SK-N-SH treated with all-trans-retinoic acid at 6 μM for 48 hours (cell line): ENCODE measurements around the gene S100A5.

ENCODE experiments used
- ATAC-seq: fragments of 200-7000 bp; cut with Tn5 transposase; 3 replicates; pipeline ENCODE4 v1.9.1; 2020; ENCODE audit warnings: mild to moderate bottlenecking, moderate library complexity
- ARNTL ChIP-seq: fragments of 450-650 bp; formaldehyde crosslinking; IDR thresholded peaks from 2 replicates; pipeline ENCODE4 v1.5.0; 2020; ENCODE audit warnings: low read depth, mild to moderate bottlenecking, moderate library complexity, borderline replicate concordance
- BACH2 ChIP-seq: fragments of 250-450 bp; sonication (Bioruptor Pico); IDR thresholded peaks from 2 replicates; pipeline ENCODE4 v1.9.0; 2021; ENCODE audit warnings: mild to moderate bottlenecking, borderline replicate concordance
- CSDC2 ChIP-seq: fragments of 250-450 bp; sonication (Bioruptor Pico); IDR thresholded peaks from 2 replicates; pipeline ENCODE4 v1.5.0; 2020; ENCODE audit warnings: mild to moderate bottlenecking, moderate library complexity
- ESRRG ChIP-seq: fragments of 250-450 bp; sonication (Bioruptor Pico); IDR thresholded peaks from 2 replicates; pipeline ENCODE4 v1.6.1; 2021; ENCODE audit warnings: mild to moderate bottlenecking
- GLIS3 ChIP-seq: fragments of 250-450 bp; sonication (Bioruptor Pico); IDR thresholded peaks from 2 replicates; pipeline ENCODE4 v1.5.0; 2020; ENCODE audit warnings: mild to moderate bottlenecking, moderate library complexity
- ISL1 ChIP-seq: fragments of 250-450 bp; sonication (Bioruptor Pico); IDR thresholded peaks from 2 replicates; pipeline ENCODE4 v2.1.2; 2022; ENCODE audit warnings: mild to moderate bottlenecking, moderate library complexity
- OSR1 ChIP-seq: fragments of 250-450 bp; sonication (Bioruptor Pico); IDR thresholded peaks from 2 replicates; pipeline ENCODE4 v1.8.0; 2022; ENCODE audit warnings: moderate library complexity, mild to moderate bottlenecking, inconsistent platforms
- PPARA ChIP-seq: fragments of 250-450 bp; sonication (Bioruptor Pico); IDR thresholded peaks from 2 replicates; pipeline ENCODE4 v1.5.0; 2020; ENCODE audit warnings: mild to moderate bottlenecking, borderline replicate concordance
- RARB ChIP-seq: fragments of 250-450 bp; sonication (Bioruptor Pico); IDR thresholded peaks from 2 replicates; pipeline ENCODE4 v1.8.0; 2021; ENCODE audit warnings: mild to moderate bottlenecking, moderate library complexity
- SNAI2 ChIP-seq: fragments of 250-450 bp; sonication (Bioruptor Pico); IDR thresholded peaks from 2 replicates; pipeline ENCODE4 v1.5.0; 2020; ENCODE audit warnings: mild to moderate bottlenecking, moderate library complexity
- TCF4 ChIP-seq: fragments of 250-450 bp; sonication (Bioruptor Pico); IDR thresholded peaks from 2 replicates; pipeline ENCODE4 v1.8.0; 2021; ENCODE audit warnings: mild to moderate bottlenecking, moderate library complexity, borderline replicate concordance
- TOX ChIP-seq: fragments of 250-450 bp; sonication (Bioruptor Pico); IDR thresholded peaks from 2 replicates; pipeline ENCODE4 v1.8.0; 2021; ENCODE audit warnings: mild to moderate bottlenecking, moderate library complexity, borderline replicate concordance
- TSHZ2 ChIP-seq: fragments of 250-450 bp; sonication (Bioruptor Pico); IDR thresholded peaks from 2 replicates; pipeline ENCODE4 v1.5.0; 2020; ENCODE audit warnings: mild to moderate bottlenecking, moderate library complexity
- ZC3H10 ChIP-seq: fragments of 250-450 bp; sonication (Bioruptor Pico); IDR thresholded peaks from 2 replicates; pipeline ENCODE4 v1.5.1; 2021; ENCODE audit warnings: mild to moderate bottlenecking, moderate library complexity
- ZFP30 ChIP-seq: fragments of 450-650 bp; formaldehyde crosslinking; IDR thresholded peaks from 2 replicates; pipeline ENCODE4 v1.5.0; 2022; ENCODE audit warnings: mild to moderate bottlenecking, moderate library complexity
- ZNF565 ChIP-seq: fragments of 450-650 bp; formaldehyde crosslinking; conservative IDR thresholded peaks from 2 replicates; pipeline ENCODE4 v1.5.0; 2020; ENCODE audit warnings: low read depth, mild to moderate bottlenecking, moderate library complexity
- ZNF70 ChIP-seq: fragments of 450-650 bp; formaldehyde crosslinking; IDR thresholded peaks from 2 replicates; pipeline ENCODE4 v1.5.0; 2020; ENCODE audit warnings: mild to moderate bottlenecking, moderate library complexity
- ZNF8 ChIP-seq: fragments of 450-650 bp; formaldehyde crosslinking; IDR thresholded peaks from 2 replicates; pipeline ENCODE4 v1.5.0; 2020; ENCODE audit warnings: mild to moderate bottlenecking, moderate library complexity
- TF ChIP-seq, protein P1 (sequence below): fragments of 250-450 bp; sonication (Bioruptor Pico); IDR thresholded peaks from 2 replicates; pipeline ENCODE4 v1.8.0; 2021; ENCODE audit warnings: low read depth, mild to moderate bottlenecking, moderate library complexity, borderline replicate concordance
- TF ChIP-seq, protein P2 (sequence below): fragments of 250-450 bp; sonication (Bioruptor Pico); IDR thresholded peaks from 2 replicates; pipeline ENCODE4 v1.5.1; 2021; ENCODE audit warnings: mild to moderate bottlenecking, moderate library complexity
- TF ChIP-seq, protein P3 (sequence below): fragments of 250-450 bp; sonication (Bioruptor Pico); IDR thresholded peaks from 2 replicates; pipeline ENCODE4 v1.5.1; 2020; ENCODE audit warnings: low read depth, mild to moderate bottlenecking, moderate library complexity
- TF ChIP-seq, protein P4 (sequence below): fragments of 250-450 bp; sonication (Bioruptor Pico); IDR thresholded peaks from 2 replicates; pipeline ENCODE4 v1.8.0; 2020; ENCODE audit warnings: mild to moderate bottlenecking, moderate library complexity, borderline replicate concordance

S100A5 gene

DNA sequence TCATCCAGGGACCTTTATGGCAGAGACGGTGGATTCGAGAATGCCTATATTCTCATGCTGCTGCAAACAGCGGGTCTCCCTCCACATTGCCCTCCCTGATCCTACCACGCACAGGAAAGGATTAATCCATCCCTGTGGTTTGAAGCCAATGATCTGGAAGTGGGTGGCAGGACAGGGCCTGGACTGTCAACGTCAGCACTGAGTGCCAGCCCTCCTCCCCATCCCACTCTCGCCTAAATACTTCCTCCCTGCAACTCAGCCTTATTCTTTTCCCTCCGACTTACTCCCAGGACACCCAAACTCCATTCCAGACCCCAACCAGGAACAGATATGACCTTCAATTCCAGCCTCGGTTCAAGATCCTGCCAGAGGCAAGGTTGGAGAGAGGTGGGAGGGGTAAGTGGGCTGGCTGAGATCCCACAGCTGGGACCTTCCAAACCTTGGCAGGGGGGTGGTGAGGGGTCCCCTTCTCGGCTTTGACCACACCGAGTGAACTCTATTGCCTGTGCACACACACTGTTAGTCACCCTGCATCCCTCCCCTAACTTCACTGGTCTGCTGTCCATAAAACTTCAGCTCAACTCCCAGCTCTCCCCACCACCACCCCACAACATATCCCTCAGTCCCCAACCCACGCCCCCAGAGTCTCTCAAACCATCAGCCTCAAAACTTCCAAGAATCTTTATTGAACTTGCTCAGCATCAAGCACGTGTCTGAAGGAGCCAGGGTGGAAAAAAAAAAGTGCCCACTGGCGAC lies 2.4 kb upstream of the S100A5 start (continued):
- TF ChIP-seq, protein P1, sequence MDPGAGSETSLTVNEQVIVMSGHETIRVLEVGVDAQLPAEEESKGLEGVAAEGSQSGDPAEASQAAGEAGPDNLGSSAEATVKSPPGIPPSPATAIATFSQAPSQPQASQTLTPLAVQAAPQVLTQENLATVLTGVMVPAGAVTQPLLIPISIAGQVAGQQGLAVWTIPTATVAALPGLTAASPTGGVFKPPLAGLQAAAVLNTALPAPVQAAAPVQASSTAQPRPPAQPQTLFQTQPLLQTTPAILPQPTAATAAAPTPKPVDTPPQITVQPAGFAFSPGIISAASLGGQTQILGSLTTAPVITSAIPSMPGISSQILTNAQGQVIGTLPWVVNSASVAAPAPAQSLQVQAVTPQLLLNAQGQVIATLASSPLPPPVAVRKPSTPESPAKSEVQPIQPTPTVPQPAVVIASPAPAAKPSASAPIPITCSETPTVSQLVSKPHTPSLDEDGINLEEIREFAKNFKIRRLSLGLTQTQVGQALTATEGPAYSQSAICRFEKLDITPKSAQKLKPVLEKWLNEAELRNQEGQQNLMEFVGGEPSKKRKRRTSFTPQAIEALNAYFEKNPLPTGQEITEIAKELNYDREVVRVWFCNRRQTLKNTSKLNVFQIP (CRISPR knock-in tag): no peak

- no peak for ATAC-seq
- TF ChIP-seq TSHZ2 (CRISPR knock-in tag) (no peak), RARB (CRISPR knock-in tag) (no peak), GLIS3 (CRISPR knock-in tag) (no peak), TOX (no peak), ESRRG (CRISPR knock-in tag) (no peak), CSDC2 (CRISPR knock-in tag) (no peak), ISL1 (CRISPR knock-in tag) (no peak), ZNF70 (CRISPR knock-in tag) (no peak), PPARA (CRISPR knock-in tag) (no peak), SNAI2 (no peak), ZC3H10 (CRISPR knock-in tag) (no peak), BACH2 (no peak)
- TF ChIP-seq, protein P2, sequence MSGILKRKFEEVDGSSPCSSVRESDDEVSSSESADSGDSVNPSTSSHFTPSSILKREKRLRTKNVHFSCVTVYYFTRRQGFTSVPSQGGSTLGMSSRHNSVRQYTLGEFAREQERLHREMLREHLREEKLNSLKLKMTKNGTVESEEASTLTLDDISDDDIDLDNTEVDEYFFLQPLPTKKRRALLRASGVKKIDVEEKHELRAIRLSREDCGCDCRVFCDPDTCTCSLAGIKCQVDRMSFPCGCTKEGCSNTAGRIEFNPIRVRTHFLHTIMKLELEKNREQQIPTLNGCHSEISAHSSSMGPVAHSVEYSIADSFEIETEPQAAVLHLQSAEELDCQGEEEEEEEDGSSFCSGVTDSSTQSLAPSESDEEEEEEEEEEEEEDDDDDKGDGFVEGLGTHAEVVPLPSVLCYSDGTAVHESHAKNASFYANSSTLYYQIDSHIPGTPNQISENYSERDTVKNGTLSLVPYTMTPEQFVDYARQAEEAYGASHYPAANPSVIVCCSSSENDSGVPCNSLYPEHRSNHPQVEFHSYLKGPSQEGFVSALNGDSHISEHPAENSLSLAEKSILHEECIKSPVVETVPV: no peak
Measured at GRCh38 chr1:153541641-153542590, 1.2 kb upstream of the S100A5 start.

DNA sequence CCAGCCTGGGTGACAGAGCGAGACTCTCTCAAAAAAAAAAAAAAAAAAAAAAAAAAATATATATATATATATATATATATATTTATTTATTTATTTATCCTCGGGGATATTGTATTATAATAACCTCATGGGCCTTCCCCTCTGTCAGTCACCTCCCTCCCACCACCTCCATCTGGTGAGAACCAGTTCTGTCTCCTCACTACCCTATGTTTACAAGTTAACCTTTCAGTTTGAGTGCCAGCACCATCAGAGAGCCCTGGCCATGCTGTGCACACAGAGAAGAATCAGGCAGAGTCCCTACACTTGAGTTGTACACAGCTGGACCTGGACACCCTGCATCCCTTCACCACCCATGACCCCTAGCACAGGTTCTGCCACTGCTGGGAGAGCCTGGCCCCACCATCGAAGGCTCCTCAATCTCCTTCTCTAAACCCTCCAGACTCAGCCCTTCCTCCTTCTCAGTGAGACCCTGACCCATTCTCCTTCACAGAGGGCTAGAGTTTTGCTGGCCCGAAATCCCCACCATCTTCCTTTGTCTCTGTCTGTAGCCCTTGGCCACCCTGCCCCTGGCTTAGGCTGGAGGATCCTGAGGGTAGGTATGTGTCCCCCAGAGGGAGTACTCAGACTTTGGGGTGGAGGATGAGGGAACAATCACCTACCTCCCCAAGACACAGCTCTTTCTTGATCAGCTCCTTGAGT lies 1.2 kb downstream of the S100A5 start:
- no peak for ATAC-seq
- TF ChIP-seq, protein P3, sequence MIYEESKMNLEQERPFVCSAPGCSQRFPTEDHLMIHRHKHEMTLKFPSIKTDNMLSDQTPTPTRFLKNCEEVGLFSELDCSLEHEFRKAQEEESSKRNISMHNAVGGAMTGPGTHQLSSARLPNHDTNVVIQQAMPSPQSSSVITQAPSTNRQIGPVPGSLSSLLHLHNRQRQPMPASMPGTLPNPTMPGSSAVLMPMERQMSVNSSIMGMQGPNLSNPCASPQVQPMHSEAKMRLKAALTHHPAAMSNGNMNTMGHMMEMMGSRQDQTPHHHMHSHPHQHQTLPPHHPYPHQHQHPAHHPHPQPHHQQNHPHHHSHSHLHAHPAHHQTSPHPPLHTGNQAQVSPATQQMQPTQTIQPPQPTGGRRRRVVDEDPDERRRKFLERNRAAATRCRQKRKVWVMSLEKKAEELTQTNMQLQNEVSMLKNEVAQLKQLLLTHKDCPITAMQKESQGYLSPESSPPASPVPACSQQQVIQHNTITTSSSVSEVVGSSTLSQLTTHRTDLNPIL (CRISPR knock-in tag): no peak
- no peak for TF ChIP-seq ZFP30 (CRISPR knock-in tag)
- no peak for TF ChIP-seq TSHZ2 (CRISPR knock-in tag)
- TF ChIP-seq, protein P1 (CRISPR knock-in tag): no peak
- no peak for TF ChIP-seq ZNF8 (CRISPR knock-in tag)
- TF ChIP-seq CSDC2 (CRISPR knock-in tag): no peak
- TF ChIP-seq OSR1 (CRISPR knock-in tag): no peak
- TF ChIP-seq, protein P4, sequence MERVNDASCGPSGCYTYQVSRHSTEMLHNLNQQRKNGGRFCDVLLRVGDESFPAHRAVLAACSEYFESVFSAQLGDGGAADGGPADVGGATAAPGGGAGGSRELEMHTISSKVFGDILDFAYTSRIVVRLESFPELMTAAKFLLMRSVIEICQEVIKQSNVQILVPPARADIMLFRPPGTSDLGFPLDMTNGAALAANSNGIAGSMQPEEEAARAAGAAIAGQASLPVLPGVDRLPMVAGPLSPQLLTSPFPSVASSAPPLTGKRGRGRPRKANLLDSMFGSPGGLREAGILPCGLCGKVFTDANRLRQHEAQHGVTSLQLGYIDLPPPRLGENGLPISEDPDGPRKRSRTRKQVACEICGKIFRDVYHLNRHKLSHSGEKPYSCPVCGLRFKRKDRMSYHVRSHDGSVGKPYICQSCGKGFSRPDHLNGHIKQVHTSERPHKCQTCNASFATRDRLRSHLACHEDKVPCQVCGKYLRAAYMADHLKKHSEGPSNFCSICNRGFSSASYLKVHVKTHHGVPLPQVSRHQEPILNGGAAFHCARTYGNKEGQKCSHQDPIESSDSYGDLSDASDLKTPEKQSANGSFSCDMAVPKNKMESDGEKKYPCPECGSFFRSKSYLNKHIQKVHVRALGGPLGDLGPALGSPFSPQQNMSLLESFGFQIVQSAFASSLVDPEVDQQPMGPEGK: no peak
- TF ChIP-seq ZNF565: no peak
- TF ChIP-seq TCF4 (CRISPR knock-in tag): no peak
- TF ChIP-seq ZC3H10 (CRISPR knock-in tag): no peak
- TF ChIP-seq ESRRG (CRISPR knock-in tag): no peak
- TF ChIP-seq ARNTL (CRISPR knock-in tag): no peak
- no peak for TF ChIP-seq RARB (CRISPR knock-in tag)
